WI38 (cell line): ENCODE data around the gene ZBTB17.

ENCODE experiments used
- H3K4me3 ChIP-seq: 2 replicates; pipeline ENCODE4 v1.5.1; 2011; ENCODE audit warnings: low read depth, mild to moderate bottlenecking, control low read depth, low read length
- CTCF ChIP-seq: IDR thresholded peaks from 2 replicates; pipeline ENCODE4 v1.5.1; 2012; ENCODE audit warnings: low read depth, mild to moderate bottlenecking, control low read depth, low read length

Gene ZBTB17

GRCh38 chr1:16018749-16019643 is 43.1 kb upstream of the ZBTB17 start:
- TF ChIP-seq CTCF = no peak

GRCh38 chr1:16018308-16018707 is 42.4 kb upstream of the ZBTB17 start:
- TF ChIP-seq CTCF = no peak
- H3K4me3 ChIP-seq = no peak overlapping the region

More at GRCh38 chr1:16018749-16019643, 43.1 kb upstream of the ZBTB17 start:
- H3K4me3 ChIP-seq = no peak overlapping the region

GRCh38 chr1:16017461-16018303 is 41.8 kb upstream of the ZBTB17 start, which contains the start of gene HSPB7:
TSS of gene HSPB7 (minus strand) at chr1:16018043. CDS start at chr1:16017963, 80 bp downstream.
- H3K4me3 ChIP-seq = no peak within 1 kb of the TSS
- TF ChIP-seq CTCF = no peak

- no peak overlapping the region for H3K4me3 ChIP-seq
- no peak for TF ChIP-seq CTCF
Observed at GRCh38 chr1:16017076-16017460, 41.2 kb upstream of the ZBTB17 start.

- H3K4me3 ChIP-seq = no peak overlapping the region
Observed at GRCh38 chr1:16015960-16016901, 40.3 kb upstream of the ZBTB17 start.

More at GRCh38 chr1:16015960-16016901, 40.3 kb upstream of the ZBTB17 start:
- no peak for TF ChIP-seq CTCF
